Measurements from ENCODE around the gene CNOT10. TPM values are rescaled to one million over a fixed set of nuclear protein-coding genes. Genes with fewer than 3 reads are reported as not detected.

CNOT10 gene
- polyA plus RNA-seq, 1 of the 3 experiments (the other 2 are of a cell fraction) = 23.5 TPM

DNA sequence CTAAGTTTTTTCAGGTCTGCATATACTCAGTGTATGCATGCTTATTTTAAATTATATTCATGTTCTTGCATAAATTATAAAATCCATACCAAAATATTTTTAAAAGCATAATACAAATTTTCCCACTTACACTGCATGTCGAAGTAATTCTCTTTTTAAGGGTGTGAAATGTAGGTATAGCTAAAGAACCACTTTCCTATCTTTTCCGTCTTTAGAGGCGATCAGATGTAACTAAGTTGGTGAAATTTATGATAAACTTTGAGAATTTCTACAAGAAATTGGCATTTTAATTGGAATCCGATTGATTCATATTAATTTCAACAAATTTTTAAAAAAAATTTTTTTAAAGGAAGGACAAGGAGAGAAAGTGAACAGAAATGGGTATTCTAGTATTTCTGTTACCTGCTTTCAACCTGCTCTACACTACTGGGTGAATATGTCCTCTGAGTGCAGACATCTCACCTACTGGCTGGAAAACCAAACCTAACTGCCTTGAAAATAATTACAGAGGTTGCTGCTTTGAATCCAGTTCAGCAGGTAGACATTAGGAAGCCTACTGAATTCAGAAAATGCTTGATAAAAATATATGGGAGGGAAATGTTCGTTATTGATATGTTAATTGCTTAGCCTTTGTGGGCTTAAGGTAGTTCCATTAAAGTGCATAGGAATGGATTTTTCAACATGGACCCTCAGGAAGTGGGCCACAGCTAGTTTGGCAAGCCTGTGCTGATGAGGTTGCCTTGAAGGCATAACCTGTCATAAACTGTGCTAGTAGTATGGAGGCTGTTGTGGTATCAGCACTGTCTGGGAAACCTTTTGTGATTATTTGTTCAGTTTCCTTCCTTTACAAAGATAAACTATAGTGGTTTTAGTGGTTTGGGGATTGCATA is 137.9 kb downstream of the CNOT10 start:
- WGBS (ENCODE audit: low lambda C conversion rate) = 62% methylated on average over 5 of the region's 5 CpGs
- TF ChIP-seq, protein P1, sequence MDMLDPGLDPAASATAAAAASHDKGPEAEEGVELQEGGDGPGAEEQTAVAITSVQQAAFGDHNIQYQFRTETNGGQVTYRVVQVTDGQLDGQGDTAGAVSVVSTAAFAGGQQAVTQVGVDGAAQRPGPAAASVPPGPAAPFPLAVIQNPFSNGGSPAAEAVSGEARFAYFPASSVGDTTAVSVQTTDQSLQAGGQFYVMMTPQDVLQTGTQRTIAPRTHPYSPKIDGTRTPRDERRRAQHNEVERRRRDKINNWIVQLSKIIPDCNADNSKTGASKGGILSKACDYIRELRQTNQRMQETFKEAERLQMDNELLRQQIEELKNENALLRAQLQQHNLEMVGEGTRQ (IDR thresholded peaks at IDR 0.05; ENCODE audit: borderline replicate concordance, low read depth, low read length) = no peak
- TF ChIP-seq RCOR1 (IDR thresholded peaks at IDR 0.05; ENCODE audit: low read length) (no peak), MXI1 (IDR thresholded peaks at IDR 0.05; ENCODE audit: low read depth, low read length) (no peak), EP300 (IDR thresholded peaks at IDR 0.05; ENCODE audit: borderline replicate concordance in 1 of 2, low read depth in 1 of 2, low read length in 1 of 2) (no peak), EZH2phosphoT487 (IDR thresholded peaks at IDR 0.05; ENCODE audit: borderline replicate concordance, low read depth) (no peak), GATA2 (CRISPR knock-in tag; IDR thresholded peaks at IDR 0.05) (no peak), TAF1 (IDR thresholded peaks at IDR 0.05; ENCODE audit: borderline replicate concordance, low read depth, low read length) (no peak), NFIC (IDR thresholded peaks at IDR 0.05; ENCODE audit: borderline replicate concordance) (no peak)
- TF ChIP-seq, protein P2, sequence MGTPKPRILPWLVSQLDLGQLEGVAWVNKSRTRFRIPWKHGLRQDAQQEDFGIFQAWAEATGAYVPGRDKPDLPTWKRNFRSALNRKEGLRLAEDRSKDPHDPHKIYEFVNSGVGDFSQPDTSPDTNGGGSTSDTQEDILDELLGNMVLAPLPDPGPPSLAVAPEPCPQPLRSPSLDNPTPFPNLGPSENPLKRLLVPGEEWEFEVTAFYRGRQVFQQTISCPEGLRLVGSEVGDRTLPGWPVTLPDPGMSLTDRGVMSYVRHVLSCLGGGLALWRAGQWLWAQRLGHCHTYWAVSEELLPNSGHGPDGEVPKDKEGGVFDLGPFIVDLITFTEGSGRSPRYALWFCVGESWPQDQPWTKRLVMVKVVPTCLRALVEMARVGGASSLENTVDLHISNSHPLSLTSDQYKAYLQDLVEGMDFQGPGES (IDR thresholded peaks at IDR 0.05; ENCODE audit: low read depth, low read length) = no peak
- TF ChIP-seq, protein P3, sequence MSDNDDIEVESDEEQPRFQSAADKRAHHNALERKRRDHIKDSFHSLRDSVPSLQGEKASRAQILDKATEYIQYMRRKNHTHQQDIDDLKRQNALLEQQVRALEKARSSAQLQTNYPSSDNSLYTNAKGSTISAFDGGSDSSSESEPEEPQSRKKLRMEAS (IDR thresholded peaks at IDR 0.05; ENCODE audit: low read depth) = no peak

More for the DNA sequence above, 137.9 kb downstream of the CNOT10 start:
- H3K9ac ChIP-seq = no peak overlapping the region
- DNase-seq = no peak
- no peaks in the 10 kb centered on the region for H3K4me1 ChIP-seq (ENCODE audit: control insufficient read depth in 1 of 2, insufficient read depth in 2 of 2, low read depth in 1 of 2, low read length in 1 of 2)
- no peak overlapping the region for H3K4me3 ChIP-seq (ENCODE audit: low read depth in 2 of 2, low read length in 1 of 2)
- no peaks in the 10 kb centered on the region for H3F3A ChIP-seq (replicated peaks; ENCODE audit: insufficient read depth)
- no peaks in the 10 kb centered on the region for H3K79me2 ChIP-seq (ENCODE audit: insufficient read depth)
- no peaks in the 10 kb centered on the region for H4K20me1 ChIP-seq (ENCODE audit: insufficient read depth)
- no peaks in the 10 kb centered on the region for H3K36me3 ChIP-seq (replicated peaks in 1 of 2; ENCODE audit: control insufficient read depth in 1 of 2, insufficient read depth in 2 of 2, low read length in 1 of 2)
- no peak overlapping the region for H3K4me2 ChIP-seq
- POLR2A ChIA-PET = no interaction called here
- no peak overlapping the region for H3K27ac ChIP-seq (ENCODE audit: low read depth in 2 of 2, low read length in 1 of 2)
- H2AFZ ChIP-seq (ENCODE audit: low read depth) = no peak overlapping the region
- CTCF ChIA-PET = no interaction called here
- H3K27me3 ChIP-seq (ENCODE audit: insufficient read depth) = peaks cover 54% of the 10 kb centered on the region
- no peaks in the 10 kb centered on the region for H3K9me3 ChIP-seq
- no peaks in the 10 kb centered on the region for H3K9me2 ChIP-seq

Other genes with a start within 250 kb of the CNOT10 start
- 29.8 and 37.8 TPM in 2 replicates for gene CMTM6, start 182.3 kb upstream of the CNOT10 start, polyA plus RNA-seq (2012; rRNA removed)
- gene DYNC1LI1, start 114.3 kb upstream of the CNOT10 start, polyA plus RNA-seq (2012; rRNA removed) = 15.4 and 16.9 TPM in 2 replicates
- gene TRIM71, start 132.8 kb downstream of the CNOT10 start, polyA plus RNA-seq (2012; rRNA removed) = not detected in 2 replicates